ENCODE measurements around the gene TPBG. TPM values are rescaled to one million over a fixed set of nuclear protein-coding genes. Genes with fewer than 3 reads are reported as not detected.
A peak's percentile ranks its signal among the peaks of the same experiment; 100 is the strongest.

Gene TPBG
- total RNA-seq, 1 experiment from 2014 or later: 67.1 TPM

GRCh38 chr6:82360552-82360951 is 3.1 kb upstream of the TPBG start:
- no TSS peak for BruUV-seq (replicated peaks)
- no peak for TF ChIP-seq EZH2 (IDR thresholded peaks at IDR 0.05; ENCODE audit: borderline replicate concordance, low read depth, low read length, poor library complexity, severe bottlenecking)
- TF ChIP-seq, protein P1, sequence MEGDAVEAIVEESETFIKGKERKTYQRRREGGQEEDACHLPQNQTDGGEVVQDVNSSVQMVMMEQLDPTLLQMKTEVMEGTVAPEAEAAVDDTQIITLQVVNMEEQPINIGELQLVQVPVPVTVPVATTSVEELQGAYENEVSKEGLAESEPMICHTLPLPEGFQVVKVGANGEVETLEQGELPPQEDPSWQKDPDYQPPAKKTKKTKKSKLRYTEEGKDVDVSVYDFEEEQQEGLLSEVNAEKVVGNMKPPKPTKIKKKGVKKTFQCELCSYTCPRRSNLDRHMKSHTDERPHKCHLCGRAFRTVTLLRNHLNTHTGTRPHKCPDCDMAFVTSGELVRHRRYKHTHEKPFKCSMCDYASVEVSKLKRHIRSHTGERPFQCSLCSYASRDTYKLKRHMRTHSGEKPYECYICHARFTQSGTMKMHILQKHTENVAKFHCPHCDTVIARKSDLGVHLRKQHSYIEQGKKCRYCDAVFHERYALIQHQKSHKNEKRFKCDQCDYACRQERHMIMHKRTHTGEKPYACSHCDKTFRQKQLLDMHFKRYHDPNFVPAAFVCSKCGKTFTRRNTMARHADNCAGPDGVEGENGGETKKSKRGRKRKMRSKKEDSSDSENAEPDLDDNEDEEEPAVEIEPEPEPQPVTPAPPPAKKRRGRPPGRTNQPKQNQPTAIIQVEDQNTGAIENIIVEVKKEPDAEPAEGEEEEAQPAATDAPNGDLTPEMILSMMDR (conservative IDR thresholded peaks at IDR 0.05; ENCODE audit: low read depth, low read length): no peak
- intact Hi-C loops (cut with micrococcal nuclease; ENCODE audit: unreplicated experiment): loop anchor here (5.0 kb wide), 1 partner anchor 167 kb away; no protein-coding TSS in a partner anchor
- DNase-seq (ENCODE audit: low spot score): no peak
- Histone ChIP-seq H3K36me3 (ENCODE audit: insufficient read depth, low read length, poor library complexity, severe bottlenecking) (no peaks in the 10 kb centered on the region), H3K9me3 (ENCODE audit: low read depth, low read length, poor library complexity, severe bottlenecking) (no peaks in the 10 kb centered on the region), H3K4me1 (ENCODE audit: insufficient read depth, low read length, poor library complexity, severe bottlenecking) (peaks cover 17% of the 10 kb centered on the region), H3K4me3 (ENCODE audit: low read depth, low read length, poor library complexity, severe bottlenecking) (no peak overlapping the region), H3K27me3 (replicated peaks; ENCODE audit: insufficient read depth, low read depth, low read length, poor library complexity) (no peaks in the 10 kb centered on the region), H3K27ac (ENCODE audit: low read depth, low read length, poor library complexity, severe bottlenecking) (no peak overlapping the region)
- POLR2A ChIA-PET (ENCODE audit: low non-redundant PET): no interaction called here
- CTCF ChIA-PET: no interaction called here

DNA sequence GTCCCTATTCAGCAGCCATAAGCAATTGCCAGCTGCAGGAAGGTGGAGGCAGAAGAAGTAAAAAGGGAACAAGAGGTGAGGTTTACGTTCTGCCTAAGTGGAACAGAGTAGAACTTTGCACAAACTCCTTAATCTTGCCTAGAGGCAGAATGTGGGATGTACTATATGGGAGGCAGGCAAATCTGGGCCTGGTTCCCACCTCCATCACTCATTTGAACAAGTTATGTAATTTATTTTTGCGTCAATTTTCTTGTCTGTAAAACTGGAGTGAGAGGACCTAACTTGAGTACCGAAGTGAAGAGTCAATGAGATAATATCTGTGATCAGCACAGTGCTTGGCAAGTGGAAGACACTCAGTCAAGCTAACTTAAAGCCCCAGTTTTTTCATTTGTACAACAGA is 2.0 kb upstream of the TPBG start:
- TF ChIP-seq, protein P1 (conservative IDR thresholded peaks at IDR 0.05; ENCODE audit: low read depth, low read length): no peak
- TF ChIP-seq EZH2 (IDR thresholded peaks at IDR 0.05; ENCODE audit: borderline replicate concordance, low read depth, low read length, poor library complexity, severe bottlenecking): no peak
- Histone ChIP-seq H3K9me3 (ENCODE audit: low read depth, low read length, poor library complexity, severe bottlenecking) (no peaks in the 10 kb centered on the region), H3K27ac (ENCODE audit: low read depth, low read length, poor library complexity, severe bottlenecking) (no peak overlapping the region), H3K36me3 (ENCODE audit: insufficient read depth, low read length, poor library complexity, severe bottlenecking) (peaks cover 5% of the 10 kb centered on the region), H3K27me3 (replicated peaks; ENCODE audit: insufficient read depth, low read depth, low read length, poor library complexity) (no peaks in the 10 kb centered on the region), H3K4me3 (ENCODE audit: low read depth, low read length, poor library complexity, severe bottlenecking) (no peak overlapping the region), H3K4me1 (ENCODE audit: insufficient read depth, low read length, poor library complexity, severe bottlenecking) (peaks cover 22% of the 10 kb centered on the region)
- CTCF ChIA-PET: interaction anchor here (0.6 kb wide), 1 partner anchor 832 kb away, joined by 3 read pairs; the partner anchor contains the start of gene RWDD2A
- DNase-seq (ENCODE audit: low spot score): no peak
- no TSS peak for BruUV-seq (replicated peaks)
- intact Hi-C loops (cut with micrococcal nuclease; ENCODE audit: unreplicated experiment): loop anchor here (2.0 to 5.0 kb wide), 3 partner anchors 91 to 253 kb away; no protein-coding TSS in a partner anchor
- POLR2A ChIA-PET (ENCODE audit: low non-redundant PET): no interaction called here

GRCh38 chr6:82362144-82362543 is 1.5 kb upstream of the TPBG start:
- CTCF ChIA-PET: interaction anchor here (0.6 kb wide), 1 partner anchor 831 kb away, joined by 3 read pairs; the partner anchor contains the start of gene RWDD2A
- H3K9me3 ChIP-seq (ENCODE audit: low read depth, low read length, poor library complexity, severe bottlenecking): no peaks in the 10 kb centered on the region
- BruUV-seq (replicated peaks): no TSS peak
- peaks cover 27% of the 10 kb centered on the region for H3K4me1 ChIP-seq (ENCODE audit: insufficient read depth, low read length, poor library complexity, severe bottlenecking)
- TF ChIP-seq EZH2 (IDR thresholded peaks at IDR 0.05; ENCODE audit: borderline replicate concordance, low read depth, low read length, poor library complexity, severe bottlenecking): no peak
- TF ChIP-seq, protein P1 (conservative IDR thresholded peaks at IDR 0.05; ENCODE audit: low read depth, low read length): no peak
- H3K4me3 ChIP-seq (ENCODE audit: low read depth, low read length, poor library complexity, severe bottlenecking): peak overlapping the region; percentile 83
- no peaks in the 10 kb centered on the region for H3K27me3 ChIP-seq (replicated peaks; ENCODE audit: insufficient read depth, low read depth, low read length, poor library complexity)
- POLR2A ChIA-PET (ENCODE audit: low non-redundant PET): no interaction called here
- H3K27ac ChIP-seq (ENCODE audit: low read depth, low read length, poor library complexity, severe bottlenecking): no peak overlapping the region
- H3K36me3 ChIP-seq (ENCODE audit: insufficient read depth, low read length, poor library complexity, severe bottlenecking): peaks cover 5% of the 10 kb centered on the region
- no peak for DNase-seq (ENCODE audit: low spot score)
- intact Hi-C loops (cut with micrococcal nuclease; ENCODE audit: unreplicated experiment): loop anchor here (2.0 to 5.0 kb wide), 3 partner anchors 91 to 253 kb away; no protein-coding TSS in a partner anchor
